Measurements from ENCODE around the gene ZBTB25. TPM values are rescaled to one million over a fixed set of nuclear protein-coding genes. Genes with fewer than 3 reads are reported as not detected.

The ZBTB25 gene
- total RNA-seq, 1 experiment from 2014 or later, result 19.0 TPM

GRCh38 chr14:64434528-64434927, 69.1 kb downstream of the ZBTB25 start:
- Histone ChIP-seq H3K27me3 (ENCODE audit: insufficient read depth, low read length) (no peaks in the 10 kb centered on the region), H3K36me3 (ENCODE audit: control insufficient read depth in 1 of 2, insufficient read depth in 2 of 2, low read length in 2 of 2) (peaks cover 31 to 52% of the 10 kb centered on the region in 2 experiments), H3K4me1 (ENCODE audit: control insufficient read depth in 1 of 2, insufficient read depth in 2 of 2, low read length in 2 of 2) (peaks cover 32 to 34% of the 10 kb centered on the region in 2 experiments), H3K79me2 (ENCODE audit: insufficient read depth, low read length) (no peaks in the 10 kb centered on the region), H3K9me2 (ENCODE audit: insufficient read depth) (no peaks in the 10 kb centered on the region), H2AFZ (ENCODE audit: low read depth, low read length, poor library complexity, severe bottlenecking) (no peak overlapping the region), H3K27ac (ENCODE audit: low read depth, low read length) (no peak overlapping the region), H3K4me2 (ENCODE audit: low read length) (no peak overlapping the region), H3K9ac (ENCODE audit: low read length) (no peak overlapping the region), H3K9me3 (ENCODE audit: control insufficient read depth in 1 of 2, insufficient read depth in 1 of 2, low read depth in 1 of 2, low read length in 2 of 2) (no peaks in the 10 kb centered on the region), H4K20me1 (ENCODE audit: insufficient read depth) (no peaks in the 10 kb centered on the region), H3K4me3 (replicated peaks in 1 of 2; ENCODE audit: low read depth in 1 of 2, low read length in 2 of 2) (no peak overlapping the region)
- ChIA-PET CTCF (interaction anchor here (0.7 to 1.1 kb wide), 2 partner anchors 29 to 129 kb away, joined by 3 read pairs; no protein-coding TSS in a partner anchor), RAD21 (ENCODE audit: low non-redundant PET in 1 of 2, low total read pairs in 2 of 2, uncharacterized antibody in 2 of 2, unreplicated experiment in 2 of 2) (no interaction called here), POLR2A (no interaction called here)
- TF ChIP-seq CTCF (IDR thresholded peaks at IDR 0.05 in 2 of 3, conservative IDR thresholded peaks at IDR 0.05 in 1 of 3; ENCODE audit: borderline replicate concordance in 1 of 3, insufficient read depth in 1 of 3, low read depth in 2 of 3, low read length in 2 of 3) (no peak), SP1 (IDR thresholded peaks at IDR 0.05; ENCODE audit: low read depth) (no peak), EGR1 (IDR thresholded peaks at IDR 0.05; ENCODE audit: low read depth) (no peak)
- no peak for DNase-seq (ENCODE audit: low read depth, low spot score)
- ATAC-seq, result no peak
- no TSS peak for BruUV-seq (replicated peaks)
- intact Hi-C loops (cut with micrococcal nuclease), result no loop called here

GRCh38 chr14:64423987-64424386, 79.7 kb downstream of the ZBTB25 start:
- Histone ChIP-seq H3K4me1 (ENCODE audit: control insufficient read depth in 1 of 2, insufficient read depth in 2 of 2, low read length in 2 of 2) (peaks cover 8 to 13% of the 10 kb centered on the region in 2 experiments), H4K20me1 (ENCODE audit: insufficient read depth) (no peaks in the 10 kb centered on the region), H3K9me2 (ENCODE audit: insufficient read depth) (no peaks in the 10 kb centered on the region), H3K4me3 (replicated peaks in 1 of 2; ENCODE audit: low read depth in 1 of 2, low read length in 2 of 2) (no peak overlapping the region), H3K9ac (ENCODE audit: low read length) (no peak overlapping the region), H3K4me2 (ENCODE audit: low read length) (no peak overlapping the region), H3K27ac (ENCODE audit: low read depth, low read length) (no peak overlapping the region), H3K36me3 (ENCODE audit: control insufficient read depth in 1 of 2, insufficient read depth in 2 of 2, low read length in 2 of 2) (peaks cover 14 to 53% of the 10 kb centered on the region in 2 experiments; a peak in 3 of 4 replicates), H2AFZ (ENCODE audit: low read depth, low read length, poor library complexity, severe bottlenecking) (no peak overlapping the region), H3K9me3 (ENCODE audit: control insufficient read depth in 1 of 2, insufficient read depth in 1 of 2, low read depth in 1 of 2, low read length in 2 of 2) (no peaks in the 10 kb centered on the region), H3K79me2 (ENCODE audit: insufficient read depth, low read length) (no peaks in the 10 kb centered on the region), H3K27me3 (ENCODE audit: insufficient read depth, low read length) (no peaks in the 10 kb centered on the region)
- intact Hi-C loops (cut with micrococcal nuclease), result no loop called here
- no TSS peak for BruUV-seq (replicated peaks)
- ChIA-PET POLR2A (no interaction called here), CTCF (interaction anchor here (0.6 kb wide), 1 partner anchor 36 kb away, joined by 3 read pairs; the partner anchor contains the start of gene MTHFD1), RAD21 (ENCODE audit: low non-redundant PET in 1 of 2, low total read pairs in 2 of 2, uncharacterized antibody in 2 of 2, unreplicated experiment in 2 of 2) (no interaction called here)
- DNase-seq (ENCODE audit: low read depth, low spot score) (no peak), ATAC-seq (no peak)
- no peak for TF ChIP-seq SRF (IDR thresholded peaks at IDR 0.05; ENCODE audit: low read depth)
- no peak for TF ChIP-seq FOSL1 (IDR thresholded peaks at IDR 0.05; ENCODE audit: low read depth)
- no peak for TF ChIP-seq ZFX (IDR thresholded peaks at IDR 0.05)
- no peak for TF ChIP-seq ELF1 (IDR thresholded peaks at IDR 0.05; ENCODE audit: borderline replicate concordance, low read depth)
- no peak for TF ChIP-seq CEBPB (IDR thresholded peaks at IDR 0.05; ENCODE audit: low read depth)
- TF ChIP-seq POLR2A (IDR thresholded peaks at IDR 0.05; ENCODE audit: borderline replicate concordance, extremely low read depth, insufficient read depth, insufficient read length), result no peak
- no peak for TF ChIP-seq YY1 (IDR thresholded peaks at IDR 0.05; ENCODE audit: extremely low read depth, insufficient replicate concordance, low read depth, low read length)
- no peak for TF ChIP-seq EZH2 (IDR thresholded peaks at IDR 0.05)
- no peak for TF ChIP-seq CTCF (IDR thresholded peaks at IDR 0.05 in 2 of 3, conservative IDR thresholded peaks at IDR 0.05 in 1 of 3; ENCODE audit: borderline replicate concordance in 1 of 3, insufficient read depth in 1 of 3, low read depth in 2 of 3, low read length in 2 of 3)
- TF ChIP-seq, protein P1, sequence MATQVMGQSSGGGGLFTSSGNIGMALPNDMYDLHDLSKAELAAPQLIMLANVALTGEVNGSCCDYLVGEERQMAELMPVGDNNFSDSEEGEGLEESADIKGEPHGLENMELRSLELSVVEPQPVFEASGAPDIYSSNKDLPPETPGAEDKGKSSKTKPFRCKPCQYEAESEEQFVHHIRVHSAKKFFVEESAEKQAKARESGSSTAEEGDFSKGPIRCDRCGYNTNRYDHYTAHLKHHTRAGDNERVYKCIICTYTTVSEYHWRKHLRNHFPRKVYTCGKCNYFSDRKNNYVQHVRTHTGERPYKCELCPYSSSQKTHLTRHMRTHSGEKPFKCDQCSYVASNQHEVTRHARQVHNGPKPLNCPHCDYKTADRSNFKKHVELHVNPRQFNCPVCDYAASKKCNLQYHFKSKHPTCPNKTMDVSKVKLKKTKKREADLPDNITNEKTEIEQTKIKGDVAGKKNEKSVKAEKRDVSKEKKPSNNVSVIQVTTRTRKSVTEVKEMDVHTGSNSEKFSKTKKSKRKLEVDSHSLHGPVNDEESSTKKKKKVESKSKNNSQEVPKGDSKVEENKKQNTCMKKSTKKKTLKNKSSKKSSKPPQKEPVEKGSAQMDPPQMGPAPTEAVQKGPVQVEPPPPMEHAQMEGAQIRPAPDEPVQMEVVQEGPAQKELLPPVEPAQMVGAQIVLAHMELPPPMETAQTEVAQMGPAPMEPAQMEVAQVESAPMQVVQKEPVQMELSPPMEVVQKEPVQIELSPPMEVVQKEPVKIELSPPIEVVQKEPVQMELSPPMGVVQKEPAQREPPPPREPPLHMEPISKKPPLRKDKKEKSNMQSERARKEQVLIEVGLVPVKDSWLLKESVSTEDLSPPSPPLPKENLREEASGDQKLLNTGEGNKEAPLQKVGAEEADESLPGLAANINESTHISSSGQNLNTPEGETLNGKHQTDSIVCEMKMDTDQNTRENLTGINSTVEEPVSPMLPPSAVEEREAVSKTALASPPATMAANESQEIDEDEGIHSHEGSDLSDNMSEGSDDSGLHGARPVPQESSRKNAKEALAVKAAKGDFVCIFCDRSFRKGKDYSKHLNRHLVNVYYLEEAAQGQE (IDR thresholded peaks at IDR 0.05; ENCODE audit: low read depth), result no peak
- no peak for TF ChIP-seq CBX3 (IDR thresholded peaks at IDR 0.05; ENCODE audit: low read depth)

Measured in HCT116 (cell line).